HepG2 (cell line): Measurements from ENCODE around the gene BANK1. TPM values are rescaled to one million over a fixed set of nuclear protein-coding genes. Genes with fewer than 3 reads are reported as not detected.

Experiments
- ATAC-seq: fragments of 200-7000 bp; cut with Tn5 transposase; 3 replicates; pipeline ENCODE4 v1.9.1; 2020; ENCODE audit warnings: mild to moderate bottlenecking, moderate library complexity
- BruUV-seq: library from RNA; stranded (reverse); fragments of 400-500 nt; replicated peaks from 2 replicates; lab custom pipeline; 2021; lab: Mats Ljungman, UMichigan
- CTCF ChIA-PET: fragments of 300-600 bp; formaldehyde crosslinking; extraction: SDS; loops from one replicate; lab custom pipeline; 2021; ENCODE audit warnings: low total read pairs, inconsistent platforms, low intra/inter-chr PET ratio; lab: Yijun Ruan, JAX
- POLR2A ChIA-PET: fragments of 350-600 bp; sonication (Branson Sonifier 250); formaldehyde crosslinking; loops from one replicate; lab custom pipeline; 2020; ENCODE audit warnings: antibody characterized with exemption, inconsistent platforms; lab: Yijun Ruan, JAX
- DNase-seq: peaks from one replicate; pipeline ENCODE4 v3.0.0-alpha.2; 2015; ENCODE audit warnings: low spot score
- FAIRE-seq: peaks from 3 replicates; lab custom pipeline; 2011; peaks lifted over from hg19 to GRCh38; lab: Jason Lieb, UNC
- H2AFZ ChIP-seq: one replicate; pipeline ENCODE4 v1.6.1; 2011; ENCODE audit warnings: low read length, inconsistent platforms
- H3K27ac ChIP-seq: fragments of 300-600 bp; 3 replicates; pipeline ENCODE4 v1.8.0; 2011; ENCODE audit warnings: mixed run types, mild to moderate bottlenecking, mixed read lengths, low read length, inconsistent platforms; ENCODE audit not compliant: insufficient read depth; ENCODE audit errors: extremely low read length
- H3K27me3 ChIP-seq, 2 experiments: fragments of 200-600 bp in 1 of 2; 2 replicates in 1 of 2; 3 replicates in 1 of 2; pipeline versions ENCODE4 v1.6.0 to v1.8.0; 2011; ENCODE audit warnings: low read length in 2 of 2, mild to moderate bottlenecking in 2 of 2, moderate library complexity in 2 of 2, inconsistent platforms in 1 of 2; ENCODE audit not compliant: insufficient read depth in 2 of 2, control insufficient read depth in 1 of 2
- H3K36me3 ChIP-seq, 2 experiments: fragments of 200-600 bp in 1 of 2; replicated peaks in 1 of 2; 2 replicates in 1 of 2; 3 replicates in 1 of 2; pipeline versions ENCODE4 v1.5.1 to v1.8.0; 2011; ENCODE audit warnings: low read length in 2 of 2, inconsistent platforms in 1 of 2; ENCODE audit not compliant: insufficient read depth in 2 of 2, control insufficient read depth in 1 of 2
- H3K4me1 ChIP-seq: 2 replicates; pipeline ENCODE4 v1.5.1; 2012; ENCODE audit warnings: low read length, inconsistent platforms; ENCODE audit not compliant: insufficient read depth
- H3K4me2 ChIP-seq: 2 replicates; pipeline ENCODE4 v1.6.0; 2011; ENCODE audit warnings: low read depth, low read length, inconsistent platforms
- H3K4me3 ChIP-seq, 3 experiments: fragments of 200-600 bp in 1 of 3; sonication (generic), shearing (Covaris generic) in 1 of 3; replicated peaks in 1 of 3; 2 replicates each; pipeline ENCODE4 v1.5.1; 2011 to 2016; ENCODE audit warnings: low read length in 3 of 3, inconsistent platforms in 2 of 3, low read depth in 2 of 3, mild to moderate bottlenecking in 2 of 3, control low read depth in 1 of 3, mixed read lengths in 1 of 3; ENCODE audit not compliant: insufficient read depth in 1 of 3
- H3K79me2 ChIP-seq: one replicate; pipeline ENCODE4 v1.6.1; 2011; ENCODE audit warnings: low read length, inconsistent platforms; ENCODE audit not compliant: insufficient read depth
- H3K9ac ChIP-seq: 2 replicates; pipeline ENCODE4 v1.6.0; 2011; ENCODE audit warnings: mild to moderate bottlenecking, low read depth, low read length, inconsistent platforms; ENCODE audit not compliant: insufficient read depth
- H3K9me3 ChIP-seq: 2 replicates; pipeline ENCODE4 v1.5.1; 2012; ENCODE audit warnings: mild to moderate bottlenecking, low read length
- H4K20me1 ChIP-seq: 2 replicates; pipeline ENCODE4 v1.6.0; 2011; ENCODE audit warnings: inconsistent platforms, mild to moderate bottlenecking, low read length, moderate library complexity; ENCODE audit not compliant: insufficient read depth
- ATF7 ChIP-seq, 2 experiments: fragments of 450-650 bp in 1 of 2; sonication (generic) in 1 of 2; formaldehyde crosslinking in 1 of 2; IDR thresholded peaks; 2 replicates each; pipeline versions ENCODE4 v1.4.0 to v1.6.1; 2016 to 2020; ENCODE audit warnings: antibody characterized with exemption in 1 of 2, mild to moderate bottlenecking in 1 of 2, missing genetic modification reagents in 1 of 2
- KLF13 ChIP-seq: sonication (generic); formaldehyde crosslinking; IDR thresholded peaks from 2 replicates; pipeline ENCODE4 v1.4.0; 2020; ENCODE audit warnings: mild to moderate bottlenecking, missing genetic modification reagents
- MBNL3 ChIP-seq: fragments of 250-450 bp; sonication (Bioruptor Pico); conservative IDR thresholded peaks from 2 replicates; pipeline ENCODE4 v1.8.0; 2022; ENCODE audit warnings: mild to moderate bottlenecking, inconsistent platforms
- MXD4 ChIP-seq: IDR thresholded peaks from 2 replicates; pipeline ENCODE4 v1.6.1; 2016; ENCODE audit warnings: mild to moderate bottlenecking, missing biosample characterization, missing genetic modification reagents
- NFE2 ChIP-seq: sonication (generic); formaldehyde crosslinking; IDR thresholded peaks from 2 replicates; pipeline ENCODE4 v1.4.0; 2020; ENCODE audit warnings: missing genetic modification reagents
- NFIC ChIP-seq: IDR thresholded peaks from 2 replicates; pipeline ENCODE4 v1.6.1; 2012; ENCODE audit warnings: mild to moderate bottlenecking, low read length, inconsistent platforms
- RBM22 ChIP-seq: fragments of 200-400 bp; formaldehyde crosslinking; optimal IDR thresholded peaks from 2 replicates; pipeline ENCODE3; 2017; ENCODE audit warnings: mild to moderate bottlenecking, low read length, moderate library complexity
- SIN3A ChIP-seq: IDR thresholded peaks from 2 replicates; pipeline ENCODE4 v1.6.1; 2011; ENCODE audit warnings: low read depth, mild to moderate bottlenecking, control low read depth, low read length, borderline replicate concordance
- SRSF4 ChIP-seq: fragments of 200-400 bp; formaldehyde crosslinking; IDR thresholded peaks from one replicate; pipeline ENCODE4 v1.6.1; 2018; ENCODE audit warnings: mild to moderate bottlenecking, low read depth, low read length, moderate library complexity; ENCODE audit not compliant: poor library complexity, severe bottlenecking
- STAT5B ChIP-seq: sonication (generic); formaldehyde crosslinking; IDR thresholded peaks from 2 replicates; pipeline ENCODE4 v1.4.0; 2020; ENCODE audit warnings: missing genetic modification reagents
- YEATS4 ChIP-seq: sonication (generic); formaldehyde crosslinking; IDR thresholded peaks from 2 replicates; pipeline ENCODE4 v1.4.0; 2020; ENCODE audit warnings: missing genetic modification reagents, borderline replicate concordance
- ZBTB1 ChIP-seq: sonication (generic); formaldehyde crosslinking; IDR thresholded peaks from 2 replicates; pipeline ENCODE4 v1.4.0; 2020; ENCODE audit warnings: missing genetic modification reagents, borderline replicate concordance
- ZNF572 ChIP-seq: sonication (generic); formaldehyde crosslinking; IDR thresholded peaks from 2 replicates; pipeline ENCODE4 v1.5.1; 2020; ENCODE audit warnings: mild to moderate bottlenecking, missing genetic modification reagents
- ZNF737 ChIP-seq: sonication (generic); formaldehyde crosslinking; IDR thresholded peaks from 2 replicates; pipeline ENCODE4 v1.5.0; 2020; ENCODE audit warnings: missing genetic modification reagents, mild to moderate bottlenecking, borderline replicate concordance
- ZNF891 ChIP-seq: sonication (generic); formaldehyde crosslinking; IDR thresholded peaks from 2 replicates; pipeline ENCODE4 v1.5.0; 2020; ENCODE audit warnings: mild to moderate bottlenecking, missing genetic modification reagents
- whole genome bisulfite sequencing: methylation state at CpG from one replicate; pipeline ENCODE4 v1.1.6; 2017; ENCODE audit warnings: low lambda C conversion rate; 5-methylcytosine and 5-hydroxymethylcytosine counted together
- in situ Hi-C: cut with HindIII; loops from 2 replicates; pipeline ENCODE4 v1.10.0; 2017; ENCODE audit warnings: low pct_unique_long_range_greater_than_20kb; ENCODE audit not compliant: extremely low pct_ligation_motif_present
- intact Hi-C: fragments of 100-400 bp; cut with micrococcal nuclease; formaldehyde crosslinking; loops from one replicate; pipeline ENCODE4 v1.10.0; 2022; ENCODE audit not compliant: unreplicated experiment
- polyA plus RNA-seq, 8 experiments: library from polyadenylated mRNA; depleted of rRNA in 3 of 8; stranded (reverse) in 7 of 8; unstranded in 1 of 8; fragments of >200 nt; fragmentation: Illumina TruSeq in 4 of 8; extraction: Trizol in 4 of 8; gene quantifications; 2 replicates each; pipeline versions ENCODE4 v1.2.1 to v1.2.3, GENCODE V29; 2011 to 2016; ENCODE audit warnings: low read depth in 4 of 8, missing spikeins in 1 of 8, mixed read lengths in 1 of 8; ENCODE audit not compliant: insufficient read depth in 1 of 8
- total RNA-seq, 5 experiments: library from RNA; depleted of rRNA; stranded (reverse); fragments of >200 nt; fragmentation: Illumina TruSeq; extraction: Trizol; gene quantifications; 2 replicates each; pipeline ENCODE4 v1.2.3, GENCODE V29; 2016; ENCODE audit warnings: low read depth in 1 of 5
- TF ChIP-seq, protein P1 (sequence below): sonication (generic); formaldehyde crosslinking; IDR thresholded peaks from 2 replicates; pipeline ENCODE4 v1.8.0; 2022; ENCODE audit warnings: mild to moderate bottlenecking, missing genetic modification reagents, moderate library complexity
- TF ChIP-seq, protein P2 (sequence below): fragments of 450-650 bp; IDR thresholded peaks from 2 replicates; pipeline ENCODE4 v1.6.1; 2017
- TF ChIP-seq, protein P3 (sequence below): sonication (generic); formaldehyde crosslinking; IDR thresholded peaks from 2 replicates; pipeline ENCODE4 v1.4.0; 2020; ENCODE audit warnings: missing genetic modification reagents

BANK1 gene
- total and polyA plus RNA-seq, 2 of the 13 experiments (the other 11 are each of a cell fraction or from before 2014, with no cell fraction given), result 0.15 TPM; not detected in 1

DNA sequence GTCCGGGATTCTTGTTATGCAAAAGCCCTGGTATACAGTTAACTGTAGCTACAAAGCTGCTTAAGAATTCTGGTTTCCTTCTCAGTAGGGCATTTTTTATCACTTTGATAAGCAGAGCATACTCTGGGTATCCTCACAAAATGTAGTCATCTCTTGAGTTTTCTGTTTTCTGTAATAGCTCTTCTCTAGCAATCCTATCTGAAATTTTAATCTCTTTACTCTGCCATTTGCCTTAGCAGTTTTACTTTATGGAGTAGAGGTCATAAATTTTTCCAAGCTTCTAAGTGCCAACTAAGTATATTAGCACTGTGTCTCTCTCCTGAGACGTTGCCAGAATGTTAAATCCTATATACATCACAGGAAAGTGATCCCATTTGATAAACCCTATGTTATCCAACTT lies 28.0 kb upstream of the BANK1 start:
- no peak for ATAC-seq
- Histone ChIP-seq H3K9me3 (no peaks in the 10 kb centered on the region), H3K79me2 (no peaks in the 10 kb centered on the region), H3K4me2 (no peak overlapping the region), H4K20me1 (no peaks in the 10 kb centered on the region), H2AFZ (no peak overlapping the region), H3K4me1 (no peaks in the 10 kb centered on the region), H3K9ac (no peak overlapping the region), H3K27me3 (no peaks in the 10 kb centered on the region), H3K36me3 (no peaks in the 10 kb centered on the region), H3K4me3 (no peak overlapping the region)
- DNase-seq, result no peak
- POLR2A ChIA-PET, result no interaction called here
- in situ Hi-C loops (no loop called here), intact Hi-C loops (no loop called here)
- FAIRE-seq, result no peak
- 4% methylated on average over 2 of the region's 2 CpGs for whole genome bisulfite sequencing
- CTCF ChIA-PET, result no interaction called here
- BruUV-seq, result no TSS peak
- no peak for TF ChIP-seq KLF13
- no peak for TF ChIP-seq SRSF4
- TF ChIP-seq, protein P1, sequence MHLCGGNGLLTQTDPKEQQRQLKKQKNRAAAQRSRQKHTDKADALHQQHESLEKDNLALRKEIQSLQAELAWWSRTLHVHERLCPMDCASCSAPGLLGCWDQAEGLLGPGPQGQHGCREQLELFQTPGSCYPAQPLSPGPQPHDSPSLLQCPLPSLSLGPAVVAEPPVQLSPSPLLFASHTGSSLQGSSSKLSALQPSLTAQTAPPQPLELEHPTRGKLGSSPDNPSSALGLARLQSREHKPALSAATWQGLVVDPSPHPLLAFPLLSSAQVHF (CRISPR knock-in tag), result no peak
- no peak for TF ChIP-seq ZNF891 (CRISPR knock-in tag)
- TF ChIP-seq MXD4 (CRISPR knock-in tag), result no peak
- no peak for TF ChIP-seq YEATS4 (CRISPR knock-in tag)
- no peak for TF ChIP-seq NFIC
- TF ChIP-seq ZBTB1 (CRISPR knock-in tag), result no peak
- TF ChIP-seq NFE2 (CRISPR knock-in tag), result no peak
- TF ChIP-seq, all 625 proteins: peak for 0
- H3K27ac ChIP-seq, result no peak overlapping the region

DNA sequence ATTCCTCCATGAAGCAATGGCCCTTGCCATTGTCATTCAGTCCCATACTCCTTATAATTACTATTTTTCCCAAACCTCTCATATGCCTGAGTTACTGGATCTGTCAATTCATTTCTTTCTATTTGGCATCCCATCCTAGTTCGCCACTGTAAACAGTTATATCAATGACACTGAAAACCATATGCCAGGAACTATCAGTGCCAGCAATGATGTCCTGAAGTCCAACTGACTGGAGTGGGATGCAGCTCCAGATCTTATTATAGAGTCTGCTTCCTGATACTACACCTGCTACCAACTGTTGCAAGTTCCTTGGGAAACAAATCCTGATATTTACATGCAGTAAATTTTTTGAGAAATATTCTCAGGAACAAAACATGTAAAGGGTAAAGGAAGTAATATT lies 27.0 kb upstream of the BANK1 start:
- no peaks in the 10 kb centered on the region for H3K4me1 ChIP-seq
- H2AFZ ChIP-seq, result no peak overlapping the region
- no peak overlapping the region for H3K27ac ChIP-seq
- 0% methylated on average over 1 of the region's 1 CpG for WGBS
- FAIRE-seq (no peak), ATAC-seq (no peak), DNase-seq (no peak)
- no peaks in the 10 kb centered on the region for H3K79me2 ChIP-seq
- in situ Hi-C loops (no loop called here), intact Hi-C loops (no loop called here)
- H3K4me3 ChIP-seq, result no peak overlapping the region
- POLR2A ChIA-PET, result no interaction called here
- H3K4me2 ChIP-seq, result no peak overlapping the region
- CTCF ChIA-PET, result no interaction called here
- H3K36me3 ChIP-seq, result no peaks in the 10 kb centered on the region
- BruUV-seq, result no TSS peak
- H3K9me3 ChIP-seq, result no peaks in the 10 kb centered on the region
- no peak overlapping the region for H3K9ac ChIP-seq
- no peaks in the 10 kb centered on the region for H4K20me1 ChIP-seq
- no peaks in the 10 kb centered on the region for H3K27me3 ChIP-seq
- TF ChIP-seq ATF7 (IDR thresholded peaks at IDR 0.05) (no peak), ATF7 (CRISPR knock-in tag; IDR thresholded peaks at IDR 0.05) (no peak), ZNF572 (CRISPR knock-in tag) (no peak), MBNL3 (no peak), SIN3A (no peak), RBM22 (no peak), STAT5B (CRISPR knock-in tag) (no peak), ZNF737 (no peak)
- TF ChIP-seq, protein P2, sequence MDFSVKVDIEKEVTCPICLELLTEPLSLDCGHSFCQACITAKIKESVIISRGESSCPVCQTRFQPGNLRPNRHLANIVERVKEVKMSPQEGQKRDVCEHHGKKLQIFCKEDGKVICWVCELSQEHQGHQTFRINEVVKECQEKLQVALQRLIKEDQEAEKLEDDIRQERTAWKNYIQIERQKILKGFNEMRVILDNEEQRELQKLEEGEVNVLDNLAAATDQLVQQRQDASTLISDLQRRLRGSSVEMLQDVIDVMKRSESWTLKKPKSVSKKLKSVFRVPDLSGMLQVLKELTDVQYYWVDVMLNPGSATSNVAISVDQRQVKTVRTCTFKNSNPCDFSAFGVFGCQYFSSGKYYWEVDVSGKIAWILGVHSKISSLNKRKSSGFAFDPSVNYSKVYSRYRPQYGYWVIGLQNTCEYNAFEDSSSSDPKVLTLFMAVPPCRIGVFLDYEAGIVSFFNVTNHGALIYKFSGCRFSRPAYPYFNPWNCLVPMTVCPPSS, result no peak
- TF ChIP-seq, protein P3, sequence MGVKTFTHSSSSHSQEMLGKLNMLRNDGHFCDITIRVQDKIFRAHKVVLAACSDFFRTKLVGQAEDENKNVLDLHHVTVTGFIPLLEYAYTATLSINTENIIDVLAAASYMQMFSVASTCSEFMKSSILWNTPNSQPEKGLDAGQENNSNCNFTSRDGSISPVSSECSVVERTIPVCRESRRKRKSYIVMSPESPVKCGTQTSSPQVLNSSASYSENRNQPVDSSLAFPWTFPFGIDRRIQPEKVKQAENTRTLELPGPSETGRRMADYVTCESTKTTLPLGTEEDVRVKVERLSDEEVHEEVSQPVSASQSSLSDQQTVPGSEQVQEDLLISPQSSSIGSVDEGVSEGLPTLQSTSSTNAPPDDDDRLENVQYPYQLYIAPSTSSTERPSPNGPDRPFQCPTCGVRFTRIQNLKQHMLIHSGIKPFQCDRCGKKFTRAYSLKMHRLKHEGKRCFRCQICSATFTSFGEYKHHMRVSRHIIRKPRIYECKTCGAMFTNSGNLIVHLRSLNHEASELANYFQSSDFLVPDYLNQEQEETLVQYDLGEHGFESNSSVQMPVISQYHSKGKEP (CRISPR knock-in tag), result no peak
